HG03469 (cell line): ENCODE measurements around the gene ISYNA1.

Experiments
- ATAC-seq: cut with Tn5 transposase; IDR thresholded peaks from one replicate; pipeline ENCODE4 v1.9.1; 2021; ENCODE audit warnings: mild to moderate bottlenecking, moderate library complexity, moderate number of reproducible peaks; ENCODE audit not compliant: unreplicated experiment

The ISYNA1 gene

GRCh38 chr19:18433015-18433691, 4.8 kb downstream of the ISYNA1 start:
- no peak for ATAC-seq

- ATAC-seq: no peak
Observed at GRCh38 chr19:18432275-18433014, 5.5 kb downstream of the ISYNA1 start.

- ATAC-seq: no peak
Observed at GRCh38 chr19:18431351-18432197, 6.4 kb downstream of the ISYNA1 start.

- ATAC-seq: no peak
Observed at GRCh38 chr19:18430417-18431144, 7.4 kb downstream of the ISYNA1 start.

- ATAC-seq: no peak
Observed at GRCh38 chr19:18429717-18430416, 8.1 kb downstream of the ISYNA1 start.

GRCh38 chr19:18428787-18429674, 8.9 kb downstream of the ISYNA1 start:
- peak; percentile 56 for ATAC-seq

GRCh38 chr19:18428173-18428786, 9.7 kb downstream of the ISYNA1 start:
- ATAC-seq: no peak

- no peak for ATAC-seq
Observed at GRCh38 chr19:18427743-18428113, 10.2 kb downstream of the ISYNA1 start.

GRCh38 chr19:18427080-18427742, 10.7 kb downstream of the ISYNA1 start:
- no peak for ATAC-seq

GRCh38 chr19:18426416-18426767, 11.5 kb downstream of the ISYNA1 start:
- no peak for ATAC-seq

- ATAC-seq: no peak
Observed at GRCh38 chr19:18425515-18426415, 12.2 kb downstream of the ISYNA1 start.

- no peak for ATAC-seq
Observed at GRCh38 chr19:18424890-18425514, 12.9 kb downstream of the ISYNA1 start.

- ATAC-seq: no peak
Observed at GRCh38 chr19:18424122-18424889, 13.6 kb downstream of the ISYNA1 start.

GRCh38 chr19:18423258-18424020, 14.5 kb downstream of the ISYNA1 start:
- no peak for ATAC-seq

- ATAC-seq: no peak
Observed at GRCh38 chr19:18422530-18423191, 15.3 kb downstream of the ISYNA1 start.
